Measurements from ENCODE around the gene SPTBN1. TPM values are rescaled to one million over a fixed set of nuclear protein-coding genes. Genes with fewer than 3 reads are reported as not detected.

SPTBN1 gene
- total RNA-seq, 3 donors from 2014 or later (not counting 1 experiment from before 2014, with no cell fraction given): 65.7 to 142 (median 68.3) TPM

GRCh38 chr2:54672590-54673456 is 216.7 kb downstream of the SPTBN1 start:
- Histone ChIP-seq H3K36me3 (ENCODE audit: control insufficient read depth, insufficient read depth, low read length) (peaks cover 25% of the 10 kb centered on the region), H3K4me3 (ENCODE audit: low read length) (no peak overlapping the region), H3K9me3 (ENCODE audit: control insufficient read depth, insufficient read depth, low read length) (no peaks in the 10 kb centered on the region), H3K4me1 (ENCODE audit: control insufficient read depth, insufficient read depth, low read length) (peaks cover 10% of the 10 kb centered on the region), H3K27ac (ENCODE audit: low read length) (no peak overlapping the region), H3K27me3 (ENCODE audit: control insufficient read depth, insufficient read depth, low read length) (no peaks in the 10 kb centered on the region)
- peaks cover 5 to 16% of the 10 kb centered on the region in 2 donors for H3K27me3 Mint-ChIP-seq (ENCODE audit: low read depth in 2 of 2)
- no peak for TF ChIP-seq CTCF (IDR thresholded peaks at IDR 0.05)
- DNase-seq (no peak), ATAC-seq (peak in 1 of 3 donors; percentile 44)
- no peak overlapping the region for H3K4me3 Mint-ChIP-seq
- H3K9me3 Mint-ChIP-seq: no peaks in the 10 kb centered on the region
- peak overlapping the region; percentile 14 to 21 for H3K27ac Mint-ChIP-seq
- H3K4me1 Mint-ChIP-seq: peaks cover 10 to 11% of the 10 kb centered on the region in 2 donors
- intact Hi-C loops (cut with micrococcal nuclease): no loop called here
- H3K36me3 Mint-ChIP-seq: no peaks in the 10 kb centered on the region
- WGBS (ENCODE audit: insufficient coverage): 58% methylated on average over 10 of the region's 12 CpGs

- intact Hi-C loops (cut with micrococcal nuclease): no loop called here
- peak in 1 of 2 donors; percentile 48 for DNase-seq
- peaks cover 10% of the 10 kb centered on the region for H3K4me1 ChIP-seq (ENCODE audit: control insufficient read depth, insufficient read depth, low read length)
- Mint-ChIP-seq H3K4me1 (peaks cover 10 to 11% of the 10 kb centered on the region in 2 donors), H3K4me3 (peak overlapping the region; percentile 65), H3K9me3 (no peaks in the 10 kb centered on the region), H3K27me3 (ENCODE audit: low read depth in 2 of 2) (peaks cover 5 to 16% of the 10 kb centered on the region in 2 donors), H3K27ac (peak overlapping the region; percentile 14 to 21), H3K36me3 (no peaks in the 10 kb centered on the region)
- no peak overlapping the region for H3K27ac ChIP-seq (ENCODE audit: low read length)
- ATAC-seq: peak; percentile 42 to 88 (median 48)
- no peaks in the 10 kb centered on the region for H3K27me3 ChIP-seq (ENCODE audit: control insufficient read depth, insufficient read depth, low read length)
- H3K9me3 ChIP-seq (ENCODE audit: control insufficient read depth, insufficient read depth, low read length): no peaks in the 10 kb centered on the region
- peaks cover 17% of the 10 kb centered on the region for H3K36me3 ChIP-seq (ENCODE audit: control insufficient read depth, insufficient read depth, low read length)
- H3K4me3 ChIP-seq (ENCODE audit: low read length): no peak overlapping the region
- no peak for TF ChIP-seq CTCF (IDR thresholded peaks at IDR 0.05)
- WGBS (ENCODE audit: insufficient coverage): 17% methylated on average over 16 of the region's 16 CpGs
Measured at GRCh38 chr2:54673501-54673998, 217.4 kb downstream of the SPTBN1 start.

- Histone ChIP-seq H3K4me3 (ENCODE audit: low read length) (no peak overlapping the region), H3K36me3 (ENCODE audit: control insufficient read depth, insufficient read depth, low read length) (peaks cover 3% of the 10 kb centered on the region), H3K9me3 (ENCODE audit: control insufficient read depth, insufficient read depth, low read length) (no peaks in the 10 kb centered on the region), H3K27me3 (ENCODE audit: control insufficient read depth, insufficient read depth, low read length) (no peaks in the 10 kb centered on the region), H3K4me1 (ENCODE audit: control insufficient read depth, insufficient read depth, low read length) (peaks cover 10% of the 10 kb centered on the region), H3K27ac (ENCODE audit: low read length) (no peak overlapping the region)
- Mint-ChIP-seq H3K36me3 (no peaks in the 10 kb centered on the region), H3K9me3 (no peaks in the 10 kb centered on the region), H3K4me3 (no peak overlapping the region), H3K27ac (no peak overlapping the region), H3K4me1 (peaks cover 11 to 12% of the 10 kb centered on the region in 2 donors), H3K27me3 (ENCODE audit: low read depth in 2 of 2) (peaks cover 6 to 19% of the 10 kb centered on the region in 2 donors)
- DNase-seq (no peak), ATAC-seq (no peak)
- 99% methylated on average over 8 of the region's 8 CpGs for WGBS (ENCODE audit: insufficient coverage)
- no peak for TF ChIP-seq CTCF (IDR thresholded peaks at IDR 0.05)
- intact Hi-C loops (cut with micrococcal nuclease): no loop called here
Measured at GRCh38 chr2:54675281-54675680, 219.2 kb downstream of the SPTBN1 start.

Data from natural killer cell (primary cell).